CD4-positive, alpha-beta T cell treated with Interleukin-12 subunit alpha and Interleukin-12 subunit beta, for 1 hour (primary cell): ENCODE data around the gene PSMC3.

Experiments
- DNase-seq: peaks from one replicate; pipeline ENCODE4 v3.0.0-alpha.2; 2020

Gene PSMC3

GRCh38 chr11:47442514-47442913 is 16.3 kb upstream of the PSMC3 start:
- no peak for DNase-seq

- DNase-seq: no peak
These were observed 15.2 kb upstream of the PSMC3 start for GRCh38 chr11:47441421-47441820.

GRCh38 chr11:47440054-47440476 is 13.8 kb upstream of the PSMC3 start:
- DNase-seq: no peak

- DNase-seq: no peak
These were observed 12.5 kb upstream of the PSMC3 start for GRCh38 chr11:47438721-47439120.

- DNase-seq: no peak
These were observed 11.6 kb upstream of the PSMC3 start for GRCh38 chr11:47437746-47438418.

- DNase-seq: no peak
These were observed 11.0 kb upstream of the PSMC3 start for GRCh38 chr11:47437218-47437745.

- DNase-seq: no peak
These were observed 10.5 kb upstream of the PSMC3 start for GRCh38 chr11:47436726-47437125.

GRCh38 chr11:47435687-47436086 is 9.4 kb upstream of the PSMC3 start:
- no peak for DNase-seq

- no peak for DNase-seq
These were observed 8.0 kb upstream of the PSMC3 start for GRCh38 chr11:47434011-47434786.

- DNase-seq: no peak
These were observed 6.9 kb upstream of the PSMC3 start for GRCh38 chr11:47433157-47433556.

GRCh38 chr11:47431356-47432083 is 5.3 kb upstream of the PSMC3 start:
- DNase-seq: no peak

- no peak for DNase-seq
These were observed 4.3 kb upstream of the PSMC3 start for GRCh38 chr11:47430524-47430923.

GRCh38 chr11:47425611-47426010 is 628 bp downstream of the PSMC3 start:
- DNase-seq: no peak

- DNase-seq: no peak
These were observed 7.6 kb downstream of the PSMC3 start for GRCh38 chr11:47418454-47419259.

GRCh38 chr11:47417712-47418111 is 8.5 kb downstream of the PSMC3 start:
- DNase-seq: no peak

- no peak for DNase-seq
These were observed 10.2 kb downstream of the PSMC3 start for GRCh38 chr11:47415949-47416472.

- DNase-seq: no peak
These were observed 11.0 kb downstream of the PSMC3 start for GRCh38 chr11:47415091-47415854.

GRCh38 chr11:47414685-47415070 is 11.6 kb downstream of the PSMC3 start:
- DNase-seq: no peak

- DNase-seq: no peak
These were observed 12.1 kb downstream of the PSMC3 start for GRCh38 chr11:47413908-47414684.

GRCh38 chr11:47413351-47413750 is 12.9 kb downstream of the PSMC3 start:
- DNase-seq: no peak
